GM06990 (cell line): ENCODE results near the gene PALD1.
"Not testable (repeated sequence)": the region's sequence is repeated elsewhere in the genome, so short reads cannot be mapped to it uniquely, and the experiment has no call there.

Experiments used
- DNase-seq: peaks from one replicate; pipeline ENCODE4 v3.0.0-alpha.2; 2011; ENCODE audit not compliant: insufficient read length; ENCODE audit errors: extremely low read depth
- H3K27me3 ChIP-seq: replicated peaks from 2 replicates; pipeline ENCODE4 v1.6.0; 2011; ENCODE audit warnings: low read length; ENCODE audit not compliant: control insufficient read depth, insufficient read depth
- H3K36me3 ChIP-seq: 2 replicates; pipeline ENCODE4 v1.5.1; 2011; ENCODE audit warnings: low read length; ENCODE audit not compliant: control insufficient read depth, insufficient read depth
- H3K4me3 ChIP-seq: replicated peaks from 2 replicates; pipeline ENCODE4 v1.5.1; 2011; ENCODE audit warnings: low read depth, mild to moderate bottlenecking, control low read depth, low read length
- CTCF ChIP-seq: IDR thresholded peaks from 2 replicates; pipeline ENCODE4 v1.5.1; 2011; ENCODE audit warnings: low read length, control low read depth, mild to moderate bottlenecking, inconsistent platforms; ENCODE audit not compliant: insufficient read depth, poor library complexity, severe bottlenecking

The PALD1 gene

GRCh38 chr10:70579234-70580002, 100.9 kb downstream of the PALD1 start:
- Histone ChIP-seq H3K4me3 (no peak overlapping the region), H3K36me3 (no peaks in the 10 kb centered on the region), H3K27me3 (no peaks in the 10 kb centered on the region)
- TF ChIP-seq CTCF: no peak
- DNase-seq: peak; percentile 40

DNA sequence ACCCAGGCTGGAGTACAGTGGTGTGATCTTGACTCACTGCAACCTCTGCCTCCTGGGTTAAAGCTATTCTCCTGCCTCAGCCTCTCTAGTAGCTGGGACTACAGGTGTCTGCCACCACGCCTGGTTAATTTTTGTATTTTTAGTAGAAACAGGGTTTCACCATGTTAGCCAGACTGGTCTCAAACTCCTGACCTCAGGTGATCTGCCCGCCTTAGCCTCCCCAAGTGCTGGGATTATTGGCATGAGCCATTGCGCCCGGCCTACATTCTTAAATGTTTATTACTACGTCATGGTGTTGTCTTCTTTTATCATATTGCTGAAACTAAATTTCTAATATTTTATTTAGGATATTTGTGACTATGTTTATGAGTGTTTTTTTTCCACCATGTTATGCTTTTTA, 102.6 kb downstream of the PALD1 start:
- not testable (repeated sequence) for H3K36me3 ChIP-seq, DNase-seq, H3K27me3 ChIP-seq, H3K4me3 ChIP-seq

GRCh38 chr10:70582793-70583668, 104.5 kb downstream of the PALD1 start:
- no peaks in the 10 kb centered on the region for H3K36me3 ChIP-seq
- no peak overlapping the region for H3K4me3 ChIP-seq
- no peaks in the 10 kb centered on the region for H3K27me3 ChIP-seq
- TF ChIP-seq CTCF: no peak
- DNase-seq: no peak

GRCh38 chr10:70583669-70584037, 105.1 kb downstream of the PALD1 start:
- H3K36me3 ChIP-seq: no peaks in the 10 kb centered on the region
- no peak for DNase-seq
- H3K4me3 ChIP-seq: no peak overlapping the region
- TF ChIP-seq CTCF: no peak
- H3K27me3 ChIP-seq: no peaks in the 10 kb centered on the region

DNA sequence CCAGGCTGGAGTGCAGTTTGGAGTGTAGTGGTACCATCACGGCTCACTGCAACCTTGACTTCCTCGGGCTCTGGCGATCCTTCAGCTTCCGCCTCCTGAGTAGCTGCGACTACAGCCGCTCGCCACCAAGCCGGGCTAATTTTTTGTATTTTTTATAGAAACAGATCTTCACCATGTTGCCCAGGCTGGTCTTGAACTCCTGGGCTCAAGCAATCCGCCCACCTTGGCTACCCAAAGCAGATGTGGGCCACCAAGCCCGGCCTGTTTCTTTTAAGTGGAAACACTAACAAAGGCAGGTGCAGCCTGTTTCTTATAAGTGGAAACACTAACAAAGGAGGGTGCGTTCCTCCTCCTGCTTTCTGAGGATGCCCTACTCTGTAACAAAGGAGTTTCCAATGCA, 105.8 kb downstream of the PALD1 start:
- Histone ChIP-seq H3K27me3 (no peaks in the 10 kb centered on the region), H3K36me3 (no peaks in the 10 kb centered on the region), H3K4me3 (no peak overlapping the region)
- no peak for TF ChIP-seq CTCF
- DNase-seq: no peak

DNA sequence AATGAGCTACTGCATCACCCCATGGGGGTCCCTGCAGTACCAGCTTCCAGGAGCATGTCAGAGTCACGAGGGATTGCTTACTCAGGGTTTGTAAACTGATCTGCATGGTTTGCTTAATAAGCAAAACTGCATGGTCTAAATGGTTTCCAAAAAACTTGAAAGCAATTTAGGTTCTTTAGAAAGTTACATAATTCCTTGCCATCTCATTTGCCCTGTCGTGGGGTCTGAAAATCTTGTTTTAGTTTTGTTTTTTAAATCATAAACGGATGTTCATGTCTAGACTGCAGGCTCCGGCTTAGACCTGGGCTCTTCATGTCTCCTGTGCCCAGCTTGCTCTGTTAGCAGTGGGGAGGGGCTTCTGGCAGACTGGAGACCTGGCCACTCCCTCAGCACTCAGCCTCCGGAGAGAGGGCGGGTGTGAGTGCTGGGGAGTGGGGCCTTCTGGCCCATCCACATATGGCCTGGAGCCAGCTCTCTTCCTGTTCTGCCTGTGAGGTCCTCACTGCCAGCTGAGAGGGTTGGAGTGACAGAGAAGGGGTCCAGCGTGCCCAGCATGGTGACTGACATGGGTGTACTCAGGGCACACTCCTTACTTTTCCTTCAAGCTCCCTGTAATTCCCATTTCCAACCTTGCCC, 106.5 kb downstream of the PALD1 start:
- no peak for TF ChIP-seq CTCF
- DNase-seq: no peak

More for the DNA sequence above, 106.5 kb downstream of the PALD1 start:
- H3K27me3 ChIP-seq: no peaks in the 10 kb centered on the region
- H3K36me3 ChIP-seq: no peaks in the 10 kb centered on the region
- no peak overlapping the region for H3K4me3 ChIP-seq
